Dendritic cell treated with granulocyte-macrophage colony-stimulating factor and Interleukin-4, amounts not matched to agents 40 ng/mL and 50 ng/mL, for 4 days (primary cell): Measurements from ENCODE around the gene PLXND1.

Source experiments
- H3K27ac Mint-ChIP-seq: one replicate; pipeline ENCODE4 v1.8.0; 2022; ENCODE audit warnings: mild to moderate bottlenecking, mixed read lengths
- H3K27me3 Mint-ChIP-seq: one replicate; pipeline ENCODE4 v1.8.0; 2022; ENCODE audit warnings: mild to moderate bottlenecking, mixed read lengths
- H3K36me3 Mint-ChIP-seq: one replicate; pipeline ENCODE4 v1.8.0; 2022; ENCODE audit warnings: low read depth, mixed read lengths
- H3K4me1 Mint-ChIP-seq: one replicate; pipeline ENCODE4 v1.8.0; 2022; ENCODE audit warnings: low read depth, mixed read lengths
- H3K4me3 Mint-ChIP-seq: one replicate; pipeline ENCODE4 v1.8.0; 2022; ENCODE audit warnings: mild to moderate bottlenecking, moderate library complexity, mixed read lengths
- H3K9me3 Mint-ChIP-seq: one replicate; pipeline ENCODE4 v1.8.0; 2022; ENCODE audit warnings: mixed read lengths
- intact Hi-C: fragments of 100-400 bp; cut with micrococcal nuclease; formaldehyde crosslinking; loops from one replicate; pipeline ENCODE4 v1.15.0; 2022

PLXND1 gene

GRCh38 chr3:129560911-129561594 is 45.4 kb downstream of the PLXND1 start:
- Mint-ChIP-seq H3K36me3 (peaks cover 100% of the 10 kb centered on the region), H3K4me3 (no peak overlapping the region), H3K27me3 (no peaks in the 10 kb centered on the region), H3K27ac (no peak overlapping the region), H3K9me3 (no peaks in the 10 kb centered on the region), H3K4me1 (peaks cover 22% of the 10 kb centered on the region)
- intact Hi-C loops, result no loop called here

GRCh38 chr3:129560269-129560787 is 46.1 kb downstream of the PLXND1 start:
- H3K27ac Mint-ChIP-seq, result no peak overlapping the region
- intact Hi-C loops, result no loop called here
- H3K9me3 Mint-ChIP-seq, result no peaks in the 10 kb centered on the region
- no peak overlapping the region for H3K4me3 Mint-ChIP-seq
- peaks cover 100% of the 10 kb centered on the region for H3K36me3 Mint-ChIP-seq
- H3K4me1 Mint-ChIP-seq, result peaks cover 27% of the 10 kb centered on the region
- no peaks in the 10 kb centered on the region for H3K27me3 Mint-ChIP-seq

GRCh38 chr3:129559565-129560079 is 46.9 kb downstream of the PLXND1 start:
- Mint-ChIP-seq H3K36me3 (peaks cover 100% of the 10 kb centered on the region), H3K4me3 (no peak overlapping the region), H3K4me1 (peaks cover 33% of the 10 kb centered on the region), H3K27me3 (no peaks in the 10 kb centered on the region), H3K27ac (no peak overlapping the region), H3K9me3 (no peaks in the 10 kb centered on the region)
- intact Hi-C loops, result no loop called here

- intact Hi-C loops, result no loop called here
- Mint-ChIP-seq H3K36me3 (peaks cover 100% of the 10 kb centered on the region), H3K9me3 (no peaks in the 10 kb centered on the region), H3K27me3 (no peaks in the 10 kb centered on the region), H3K4me1 (peaks cover 39% of the 10 kb centered on the region), H3K27ac (no peak overlapping the region), H3K4me3 (no peak overlapping the region)
Measured at GRCh38 chr3:129558772-129559564, 47.5 kb downstream of the PLXND1 start.

- H3K4me3 Mint-ChIP-seq, result no peak overlapping the region
- intact Hi-C loops, result no loop called here
- no peaks in the 10 kb centered on the region for H3K27me3 Mint-ChIP-seq
- H3K27ac Mint-ChIP-seq, result no peak overlapping the region
- H3K36me3 Mint-ChIP-seq, result peaks cover 92% of the 10 kb centered on the region
- H3K4me1 Mint-ChIP-seq, result peaks cover 43% of the 10 kb centered on the region
- no peaks in the 10 kb centered on the region for H3K9me3 Mint-ChIP-seq
Measured at GRCh38 chr3:129558081-129558771, 48.2 kb downstream of the PLXND1 start.

- intact Hi-C loops, result no loop called here
- peaks cover 50% of the 10 kb centered on the region for H3K4me1 Mint-ChIP-seq
- H3K36me3 Mint-ChIP-seq, result peaks cover 85% of the 10 kb centered on the region
- no peak overlapping the region for H3K27ac Mint-ChIP-seq
- H3K27me3 Mint-ChIP-seq, result no peaks in the 10 kb centered on the region
- no peaks in the 10 kb centered on the region for H3K9me3 Mint-ChIP-seq
- H3K4me3 Mint-ChIP-seq, result no peak overlapping the region
Measured at GRCh38 chr3:129557548-129557894, 49.0 kb downstream of the PLXND1 start.

GRCh38 chr3:129556890-129557547 is 49.5 kb downstream of the PLXND1 start:
- Mint-ChIP-seq H3K27ac (no peak overlapping the region), H3K4me1 (peaks cover 52% of the 10 kb centered on the region), H3K36me3 (peaks cover 80% of the 10 kb centered on the region), H3K27me3 (no peaks in the 10 kb centered on the region), H3K9me3 (no peaks in the 10 kb centered on the region), H3K4me3 (no peak overlapping the region)
- intact Hi-C loops, result no loop called here

GRCh38 chr3:129556358-129556695 is 50.1 kb downstream of the PLXND1 start:
- Mint-ChIP-seq H3K4me1 (peaks cover 52% of the 10 kb centered on the region), H3K27me3 (no peaks in the 10 kb centered on the region)

GRCh38 chr3:129555616-129556357 is 50.7 kb downstream of the PLXND1 start:
- intact Hi-C loops, result no loop called here
- H3K27me3 Mint-ChIP-seq, result no peaks in the 10 kb centered on the region
- peak overlapping the region; percentile 63 for H3K27ac Mint-ChIP-seq
- no peak overlapping the region for H3K4me3 Mint-ChIP-seq
- no peaks in the 10 kb centered on the region for H3K9me3 Mint-ChIP-seq
- peaks cover 50% of the 10 kb centered on the region for H3K4me1 Mint-ChIP-seq
- peaks cover 68% of the 10 kb centered on the region for H3K36me3 Mint-ChIP-seq

More at GRCh38 chr3:129556358-129556695, 50.1 kb downstream of the PLXND1 start:
- H3K4me3 Mint-ChIP-seq, result no peak overlapping the region
- H3K36me3 Mint-ChIP-seq, result peaks cover 73% of the 10 kb centered on the region
- intact Hi-C loops, result no loop called here
- H3K27ac Mint-ChIP-seq, result peak overlapping the region; percentile 63
- H3K9me3 Mint-ChIP-seq, result no peaks in the 10 kb centered on the region

GRCh38 chr3:129555153-129555550 is 51.3 kb downstream of the PLXND1 start:
- Mint-ChIP-seq H3K9me3 (no peaks in the 10 kb centered on the region), H3K4me1 (peaks cover 48% of the 10 kb centered on the region), H3K27me3 (no peaks in the 10 kb centered on the region), H3K36me3 (peaks cover 61% of the 10 kb centered on the region), H3K27ac (no peak overlapping the region), H3K4me3 (no peak overlapping the region)
- intact Hi-C loops, result no loop called here

- Mint-ChIP-seq H3K4me3 (no peak overlapping the region), H3K9me3 (no peaks in the 10 kb centered on the region), H3K27ac (peak overlapping the region; percentile 50), H3K36me3 (peaks cover 55% of the 10 kb centered on the region), H3K4me1 (peaks cover 54% of the 10 kb centered on the region), H3K27me3 (no peaks in the 10 kb centered on the region)
- intact Hi-C loops, result no loop called here
Measured at GRCh38 chr3:129554356-129555152, 51.9 kb downstream of the PLXND1 start.

GRCh38 chr3:129553719-129554118 is 52.8 kb downstream of the PLXND1 start:
- no peaks in the 10 kb centered on the region for H3K9me3 Mint-ChIP-seq
- H3K4me1 Mint-ChIP-seq, result peaks cover 62% of the 10 kb centered on the region
- peaks cover 47% of the 10 kb centered on the region for H3K36me3 Mint-ChIP-seq
- no peaks in the 10 kb centered on the region for H3K27me3 Mint-ChIP-seq
- intact Hi-C loops, result no loop called here
- no peak overlapping the region for H3K27ac Mint-ChIP-seq
- no peak overlapping the region for H3K4me3 Mint-ChIP-seq
